Measurements from ENCODE around the gene TMEM125.

Gene TMEM125

DNA sequence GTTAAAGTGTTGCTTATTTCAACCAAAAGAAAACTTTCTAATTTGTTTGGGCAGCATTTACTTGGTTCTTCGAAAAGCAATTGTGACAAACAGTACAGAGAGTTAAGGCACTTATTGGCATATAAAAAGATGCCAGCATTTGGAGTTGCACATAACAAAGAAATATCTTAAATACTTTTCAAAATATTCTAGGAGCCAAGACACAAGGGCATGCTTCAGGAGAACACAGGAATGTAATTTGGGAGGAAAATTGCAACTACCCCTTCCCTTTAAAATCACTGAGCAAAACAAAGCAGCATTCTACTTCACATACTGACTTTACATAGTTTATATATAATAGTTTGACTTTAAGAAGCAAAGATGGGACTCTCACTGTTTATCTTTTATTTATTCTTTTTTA, 26.4 kb downstream of the TMEM125 start:
- no peak for DNase-seq

DNA sequence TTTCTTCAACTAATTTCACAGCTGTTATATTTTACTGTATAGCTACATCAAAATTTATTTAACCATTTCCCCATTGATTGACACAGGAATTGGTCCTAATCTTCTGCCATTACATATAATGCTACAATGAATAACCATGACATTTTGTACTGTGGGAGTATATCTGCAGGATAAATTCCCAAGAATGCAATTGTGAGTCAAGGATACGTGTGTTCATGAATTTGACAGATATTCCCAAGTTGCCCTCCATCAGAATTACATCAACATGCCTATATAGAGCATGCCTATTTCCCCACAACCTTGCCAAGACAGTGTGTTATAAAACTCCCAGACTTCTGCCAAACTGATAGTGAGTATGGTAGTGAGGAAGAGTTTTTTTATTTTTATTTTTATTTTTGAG, 28.3 kb downstream of the TMEM125 start:
- no peak for DNase-seq

DNA sequence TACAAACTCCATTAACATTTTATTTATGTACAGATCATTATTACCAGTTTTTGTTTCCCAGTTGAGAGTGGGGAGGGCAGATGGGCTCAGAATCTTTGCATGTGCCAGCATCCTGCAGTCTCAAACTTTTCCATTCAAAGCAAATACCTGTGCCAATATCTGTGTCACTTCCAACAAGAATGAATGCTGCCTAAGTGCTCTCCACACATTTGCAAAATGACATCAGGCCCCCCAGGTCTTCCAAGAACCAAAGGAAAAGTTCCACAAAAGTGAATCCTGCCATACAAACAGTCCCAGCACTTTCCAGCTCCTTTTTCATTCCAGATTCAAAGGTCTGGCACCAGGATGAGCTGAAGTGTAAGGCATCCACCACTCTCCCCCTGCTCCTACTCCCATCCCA, 29.3 kb downstream of the TMEM125 start:
- no peak for DNase-seq

DNA sequence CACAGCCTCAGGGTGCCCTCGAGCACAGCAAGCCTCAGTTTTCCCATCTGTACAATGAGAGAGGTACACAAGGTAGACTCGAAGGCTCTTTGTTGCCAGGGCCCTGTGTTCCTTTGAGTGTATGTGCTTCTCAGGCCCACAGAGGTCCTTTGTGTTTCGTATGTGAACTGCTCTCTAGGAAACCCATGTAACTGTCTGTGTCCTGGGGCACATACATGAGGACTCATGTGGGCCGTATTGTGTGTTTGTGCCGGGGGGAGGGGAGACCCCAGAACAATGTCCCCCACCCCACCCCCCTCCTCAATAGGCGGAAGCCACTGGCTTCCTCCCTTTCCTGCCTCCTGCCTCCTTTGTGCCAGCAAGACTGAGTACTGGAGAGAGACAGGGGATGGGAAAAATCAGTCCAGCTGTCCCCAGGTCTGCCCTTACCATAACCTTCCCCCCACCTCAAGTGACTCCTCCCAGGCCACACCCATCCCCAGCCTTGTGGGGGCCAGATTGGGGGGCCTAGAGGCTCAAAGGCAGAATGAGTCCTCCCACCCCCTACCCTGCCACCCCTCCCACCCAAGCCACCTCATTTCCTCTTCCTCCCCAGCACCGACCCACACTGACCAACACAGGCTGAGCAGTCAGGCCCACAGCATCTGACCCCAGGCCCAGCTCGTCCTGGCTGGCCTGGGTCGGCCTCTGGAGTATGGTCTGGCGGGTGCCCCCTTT, 30.8 kb downstream of the TMEM125 start, which contains the start of gene TIE1:
Gene TIE1 (plus strand): TSS at position 605 of the 717 bp plus-strand sequence. CDS start 90 bp downstream, at position 695.
- DNase-seq = no peak

DNA sequence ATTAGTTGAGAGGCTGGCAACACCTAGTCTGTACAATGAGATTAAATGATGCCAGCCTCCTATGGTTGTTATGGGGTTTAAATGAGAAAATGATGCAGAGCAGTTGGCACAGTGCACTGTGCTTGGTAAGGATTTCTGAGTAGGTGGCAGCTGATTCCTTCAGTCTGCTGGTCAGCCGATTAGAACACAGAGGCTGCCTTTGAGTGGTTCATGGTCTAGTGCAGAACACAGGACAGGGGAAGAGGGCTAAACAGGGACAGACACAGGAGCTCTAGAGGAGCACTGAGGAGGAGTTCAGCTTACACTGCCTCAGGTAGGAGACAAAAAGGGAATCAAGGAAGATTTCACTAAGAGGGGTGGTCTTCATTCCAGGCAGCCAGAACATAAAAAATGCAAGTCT, 32.4 kb downstream of the TMEM125 start:
- DNase-seq = no peak

DNA sequence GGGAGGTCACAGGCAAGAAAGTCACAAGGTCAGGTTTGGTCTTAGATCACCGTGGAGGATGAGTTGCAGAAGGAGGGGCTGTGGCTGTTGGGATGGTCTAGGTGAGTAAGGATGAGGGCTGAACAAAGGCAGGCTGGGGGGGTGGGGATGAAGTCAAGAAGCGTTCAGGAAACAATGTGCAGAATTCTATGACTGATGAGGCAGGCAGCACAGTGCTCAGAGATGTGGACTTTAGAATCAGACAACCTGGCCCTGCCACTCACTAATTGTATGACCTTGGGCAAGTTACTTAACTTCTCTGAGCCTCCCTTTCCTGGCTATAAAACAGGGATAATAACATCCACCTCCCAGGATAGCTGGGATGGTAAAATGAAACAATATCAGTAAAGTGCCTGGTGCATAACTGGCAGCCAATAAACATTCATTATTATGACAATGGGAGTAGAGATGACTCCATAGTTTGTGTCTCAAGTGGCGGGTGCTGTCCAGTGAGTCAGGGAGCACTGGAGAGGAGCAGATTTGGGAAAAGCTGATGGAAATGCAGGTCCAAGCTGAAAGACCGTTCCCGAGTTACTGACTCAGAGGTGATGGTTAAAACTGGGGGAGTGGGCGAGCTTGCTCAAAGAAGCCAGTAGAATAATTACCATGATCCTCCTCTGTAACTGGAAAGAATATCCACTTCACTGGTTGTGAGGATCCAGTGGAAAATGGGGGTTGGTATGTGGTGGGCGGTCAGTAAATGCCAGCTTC, 33.1 kb downstream of the TMEM125 start:
- DNase-seq = no peak

DNA sequence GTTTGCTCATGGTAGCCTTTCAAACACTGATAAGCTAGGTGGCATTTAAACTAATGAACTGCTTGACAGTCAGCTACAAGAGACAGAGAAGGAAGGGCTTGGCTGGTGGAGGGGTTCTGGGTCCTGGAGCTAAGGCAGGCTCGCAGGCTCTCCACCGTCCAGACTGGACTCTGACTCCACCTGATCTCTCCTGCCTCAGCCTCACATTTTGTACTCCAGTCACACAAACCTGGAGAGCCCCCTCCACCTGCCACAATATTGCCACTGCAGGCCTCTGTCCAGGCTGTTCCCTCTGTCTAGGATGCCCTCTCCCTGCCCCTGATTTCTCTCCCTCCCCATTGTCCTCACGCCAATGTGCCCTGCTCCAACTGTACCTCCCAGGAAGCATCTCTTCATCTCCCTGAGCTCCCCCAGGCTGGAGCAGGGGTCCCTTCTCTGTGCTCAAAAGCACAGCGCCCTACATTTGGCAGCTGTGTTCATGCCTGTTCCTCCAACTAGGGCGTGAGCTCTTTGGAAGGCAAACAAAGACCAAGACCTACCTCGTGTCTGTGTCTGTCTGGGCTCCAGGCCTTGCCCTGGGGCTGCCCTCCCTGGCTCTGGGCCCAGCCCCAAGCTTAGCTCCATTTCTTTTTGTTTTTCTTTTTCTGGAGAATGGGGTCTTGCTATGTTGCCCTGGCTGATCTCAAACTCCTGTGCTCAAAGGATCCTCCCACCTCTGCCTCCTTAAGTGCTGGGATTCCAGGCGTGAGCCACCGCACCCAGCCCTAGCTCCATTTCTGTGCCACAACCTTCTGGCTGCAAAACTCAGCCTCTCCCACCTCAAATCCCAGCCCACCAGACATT, 33.9 kb downstream of the TMEM125 start:
- no peak for DNase-seq

DNA sequence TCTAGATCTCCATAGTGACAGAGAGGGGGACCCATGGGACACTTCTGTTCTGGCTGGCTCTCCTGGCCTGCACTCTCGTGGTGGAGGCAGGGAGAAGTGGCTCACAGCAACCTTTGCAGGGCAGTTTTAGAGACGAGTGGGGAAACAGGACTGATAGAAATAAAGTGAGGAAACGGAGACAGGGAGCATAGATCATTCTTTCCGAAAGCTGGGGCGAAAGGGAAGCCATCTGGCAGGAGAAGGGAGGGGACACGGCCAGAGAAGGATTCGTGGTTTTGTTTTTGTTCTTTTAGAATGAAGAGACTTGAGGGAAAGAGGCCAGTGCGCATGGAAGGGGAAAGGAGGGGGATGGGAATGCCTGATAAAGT, 34.5 kb downstream of the TMEM125 start:
- DNase-seq = no peak

DNA sequence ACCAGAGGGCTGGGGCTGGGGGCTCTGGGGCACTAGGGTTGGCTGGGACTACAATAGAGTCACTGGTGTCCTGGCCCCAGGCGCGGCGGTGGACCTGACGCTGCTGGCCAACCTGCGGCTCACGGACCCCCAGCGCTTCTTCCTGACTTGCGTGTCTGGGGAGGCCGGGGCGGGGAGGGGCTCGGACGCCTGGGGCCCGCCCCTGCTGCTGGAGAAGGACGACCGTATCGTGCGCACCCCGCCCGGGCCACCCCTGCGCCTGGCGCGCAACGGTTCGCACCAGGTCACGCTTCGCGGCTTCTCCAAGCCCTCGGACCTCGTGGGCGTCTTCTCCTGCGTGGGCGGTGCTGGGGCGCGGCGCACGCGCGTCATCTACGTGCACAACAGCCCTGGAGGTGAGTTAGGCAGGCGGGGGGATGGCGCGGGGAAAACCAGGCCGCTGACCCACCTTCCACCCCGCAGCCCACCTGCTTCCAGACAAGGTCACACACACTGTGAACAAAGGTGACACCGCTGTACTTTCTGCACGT, 35.1 kb downstream of the TMEM125 start:
- no peak for DNase-seq

DNA sequence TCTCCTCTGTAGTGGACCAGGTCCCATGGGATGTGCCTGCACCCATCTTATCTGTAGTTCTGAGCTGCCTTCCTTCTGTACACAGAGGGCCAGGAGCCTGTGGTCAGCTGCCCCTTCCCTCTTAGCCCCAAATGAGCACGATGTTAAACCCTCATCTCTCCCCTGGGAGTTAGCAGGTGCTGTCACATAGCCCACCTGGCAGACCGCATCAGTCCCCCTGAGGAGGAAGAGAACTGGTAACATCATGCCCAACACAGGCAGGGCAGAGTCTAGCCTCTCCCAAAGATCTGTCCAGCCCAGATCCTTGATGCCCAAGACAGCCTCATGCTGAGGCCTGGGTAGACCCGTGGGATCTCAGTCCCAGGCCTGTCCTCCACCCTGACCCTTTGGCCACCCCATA, 35.7 kb downstream of the TMEM125 start:
- no peak for DNase-seq

DNA sequence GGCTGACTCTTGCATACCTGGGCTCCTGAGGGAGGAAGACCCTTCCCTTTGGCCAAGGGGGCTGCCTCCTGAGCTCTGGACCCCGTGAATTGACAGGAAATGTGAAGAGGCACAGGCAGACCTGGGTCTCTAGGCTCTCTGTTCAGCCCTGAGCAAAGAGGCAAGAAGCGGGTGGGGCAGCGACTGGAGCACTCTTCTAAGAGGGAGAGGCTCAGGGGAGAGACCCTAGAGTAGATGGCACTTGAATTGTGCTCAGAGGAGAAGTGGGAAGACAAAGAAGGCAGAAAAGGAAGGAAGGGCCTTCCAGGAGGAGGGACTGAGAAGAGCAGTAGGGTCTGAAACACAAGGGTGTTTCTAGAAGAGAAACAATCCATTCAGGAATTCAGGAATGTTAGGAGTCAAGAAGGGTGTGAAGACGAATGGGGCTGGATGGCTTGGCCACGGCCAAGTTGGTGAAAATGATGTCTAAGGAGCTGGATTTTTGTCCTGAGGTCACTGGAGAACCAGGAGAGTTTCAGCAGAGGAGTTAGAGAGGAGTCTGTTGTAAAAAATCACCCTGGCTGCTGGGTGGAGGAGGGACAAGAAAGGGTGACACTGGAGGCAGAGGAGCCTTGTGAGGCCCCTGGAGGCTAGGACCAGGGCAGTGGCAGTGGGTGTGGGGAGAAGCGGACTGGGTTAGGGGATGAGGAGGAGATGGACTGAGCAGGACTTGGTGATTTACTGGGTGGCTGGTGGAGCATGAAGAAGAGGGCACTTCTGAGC, 36.3 kb downstream of the TMEM125 start:
- no peak for DNase-seq

DNA sequence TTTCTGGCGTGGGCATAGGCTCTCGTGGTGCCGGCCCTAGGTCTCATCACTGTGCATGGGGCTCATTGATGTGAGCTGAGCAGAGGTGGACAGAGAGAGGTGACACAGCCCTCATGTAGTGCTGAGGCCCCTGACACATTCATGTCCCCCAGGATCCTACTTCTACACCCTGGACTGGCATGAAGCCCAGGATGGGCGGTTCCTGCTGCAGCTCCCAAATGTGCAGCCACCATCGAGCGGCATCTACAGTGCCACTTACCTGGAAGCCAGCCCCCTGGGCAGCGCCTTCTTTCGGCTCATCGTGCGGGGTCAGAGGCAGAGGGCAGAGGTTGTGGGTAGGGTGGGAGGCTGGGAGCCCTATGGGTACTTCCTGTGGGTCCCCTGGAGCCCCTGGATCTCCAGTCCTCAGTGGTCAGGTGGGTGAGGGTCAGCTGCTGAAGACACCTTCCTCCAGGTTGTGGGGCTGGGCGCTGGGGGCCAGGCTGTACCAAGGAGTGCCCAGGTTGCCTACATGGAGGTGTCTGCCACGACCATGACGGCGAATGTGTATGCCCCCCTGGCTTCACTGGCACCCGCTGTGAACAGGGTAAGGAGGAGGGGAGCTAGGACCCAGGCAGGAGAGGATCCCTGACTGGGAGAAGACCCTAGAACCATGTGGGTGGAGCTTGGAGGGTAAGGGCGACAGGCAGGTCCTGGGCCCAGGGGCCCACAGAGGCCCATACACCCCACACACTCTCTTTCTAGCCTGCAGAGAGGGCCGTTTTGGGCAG, 37.1 kb downstream of the TMEM125 start:
- no peak for DNase-seq

DNA sequence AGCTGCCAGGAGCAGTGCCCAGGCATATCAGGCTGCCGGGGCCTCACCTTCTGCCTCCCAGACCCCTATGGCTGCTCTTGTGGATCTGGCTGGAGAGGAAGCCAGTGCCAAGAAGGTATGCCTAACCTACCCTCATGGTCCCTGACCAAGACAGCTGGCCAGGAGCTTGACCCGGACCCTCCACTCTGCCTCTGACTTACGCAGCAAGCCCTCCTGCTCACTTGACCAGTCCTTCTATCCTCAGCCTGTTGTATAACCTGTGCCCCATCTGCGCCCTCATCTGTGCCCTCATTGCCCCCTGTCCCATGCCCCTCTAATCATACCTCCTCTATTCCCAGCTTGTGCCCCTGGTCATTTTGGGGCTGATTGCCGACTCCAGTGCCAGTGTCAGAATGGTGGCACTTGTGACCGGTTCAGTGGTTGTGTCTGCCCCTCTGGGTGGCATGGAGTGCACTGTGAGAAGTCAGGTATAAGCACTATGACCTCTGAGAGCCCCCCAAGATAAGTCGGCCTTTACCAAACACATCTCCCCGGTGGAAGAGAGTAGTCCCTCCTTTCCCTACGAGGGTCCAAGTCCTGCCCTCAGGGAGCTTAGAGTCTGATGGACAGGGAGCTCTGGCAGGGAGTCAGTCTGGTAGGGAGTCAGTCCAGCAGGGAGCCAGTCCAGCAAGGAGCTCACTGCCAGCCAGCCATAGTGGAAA, 37.8 kb downstream of the TMEM125 start:
- DNase-seq = no peak

DNA sequence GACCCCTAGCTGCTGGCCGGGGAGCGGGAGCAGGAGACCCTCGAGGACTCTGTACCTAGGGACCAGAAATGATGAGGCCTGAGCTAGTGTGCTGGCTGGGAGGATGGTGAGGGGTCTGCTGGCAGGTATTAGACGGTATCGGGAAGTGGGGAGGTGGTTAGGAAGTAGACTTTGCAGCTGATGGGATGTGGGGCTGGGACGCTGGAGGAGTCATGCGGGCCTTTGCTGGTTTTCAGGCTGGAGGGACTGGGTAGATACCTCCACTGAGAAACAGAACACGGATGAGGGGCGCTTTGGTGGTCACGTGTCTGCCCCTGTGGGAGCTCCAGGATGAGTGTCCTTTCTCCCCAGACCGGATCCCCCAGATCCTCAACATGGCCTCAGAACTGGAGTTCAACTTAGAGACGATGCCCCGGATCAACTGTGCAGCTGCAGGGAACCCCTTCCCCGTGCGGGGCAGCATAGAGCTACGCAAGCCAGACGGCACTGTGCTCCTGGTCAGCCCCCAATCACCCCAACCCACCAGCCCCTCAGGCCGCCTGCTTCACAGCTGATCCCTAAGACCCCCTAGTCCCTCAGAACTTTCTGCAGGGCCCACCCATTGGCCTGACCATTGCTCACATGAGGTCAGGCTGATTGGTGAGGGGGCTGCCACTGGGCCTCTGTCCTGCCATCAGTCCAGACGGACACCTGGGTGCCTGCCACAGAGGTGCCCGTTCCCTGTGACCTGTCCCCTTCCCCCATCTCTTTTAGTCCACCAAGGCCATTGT, 39.0 kb downstream of the TMEM125 start:
- DNase-seq = no peak

DNA sequence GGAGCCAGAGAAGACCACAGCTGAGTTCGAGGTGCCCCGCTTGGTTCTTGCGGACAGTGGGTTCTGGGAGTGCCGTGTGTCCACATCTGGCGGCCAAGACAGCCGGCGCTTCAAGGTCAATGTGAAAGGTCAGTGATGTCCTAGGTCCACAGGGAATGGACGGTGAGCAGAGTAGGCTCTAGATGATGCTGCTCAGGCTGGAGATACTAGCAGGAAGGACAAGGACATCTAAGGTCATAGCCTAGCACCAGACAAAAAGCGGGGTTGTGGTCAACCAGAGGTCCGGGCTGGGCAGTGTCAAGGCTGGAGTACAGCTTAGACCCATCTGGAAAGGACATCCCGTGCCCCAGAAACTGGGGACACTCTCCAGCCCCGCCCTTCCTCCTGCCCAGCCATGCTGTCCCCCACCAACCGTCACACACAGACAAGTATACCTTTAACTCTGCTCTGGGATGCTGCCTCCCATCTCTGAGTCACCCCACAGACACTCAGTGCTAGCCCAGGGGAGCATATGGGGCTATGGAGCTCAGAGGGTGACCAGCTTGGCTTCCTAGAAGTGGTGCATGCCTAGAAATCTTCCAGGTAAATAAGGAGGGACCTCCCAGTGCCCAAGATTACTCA, 39.7 kb downstream of the TMEM125 start:
- no peak for DNase-seq

DNA sequence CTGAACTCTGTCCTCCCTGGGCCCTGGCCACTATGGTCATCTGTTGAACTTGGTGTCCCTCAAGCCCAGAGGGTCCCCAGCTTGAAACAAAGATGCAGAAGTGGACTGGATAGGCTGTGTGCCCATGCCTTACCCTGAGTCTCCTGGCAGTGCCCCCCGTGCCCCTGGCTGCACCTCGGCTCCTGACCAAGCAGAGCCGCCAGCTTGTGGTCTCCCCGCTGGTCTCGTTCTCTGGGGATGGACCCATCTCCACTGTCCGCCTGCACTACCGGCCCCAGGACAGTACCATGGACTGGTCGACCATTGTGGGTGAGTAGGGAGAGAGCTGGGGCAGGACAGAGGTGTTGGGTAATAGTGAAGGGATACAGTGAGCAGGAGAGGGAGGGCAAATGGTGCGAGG, 41.7 kb downstream of the TMEM125 start:
- DNase-seq = no peak

DNA sequence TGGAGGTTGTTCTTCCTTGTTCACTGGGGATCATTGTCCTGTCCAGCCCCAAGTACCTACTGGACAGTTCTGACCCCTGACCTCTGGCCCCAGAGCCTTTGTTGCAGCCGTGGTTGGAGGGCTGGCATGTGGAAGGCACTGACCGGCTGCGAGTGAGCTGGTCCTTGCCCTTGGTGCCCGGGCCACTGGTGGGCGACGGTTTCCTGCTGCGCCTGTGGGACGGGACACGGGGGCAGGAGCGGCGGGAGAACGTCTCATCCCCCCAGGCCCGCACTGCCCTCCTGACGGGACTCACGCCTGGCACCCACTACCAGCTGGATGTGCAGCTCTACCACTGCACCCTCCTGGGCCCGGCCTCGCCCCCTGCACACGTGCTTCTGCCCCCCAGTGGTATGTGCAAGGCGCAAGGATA, 42.4 kb downstream of the TMEM125 start:
- DNase-seq = no peak

DNA sequence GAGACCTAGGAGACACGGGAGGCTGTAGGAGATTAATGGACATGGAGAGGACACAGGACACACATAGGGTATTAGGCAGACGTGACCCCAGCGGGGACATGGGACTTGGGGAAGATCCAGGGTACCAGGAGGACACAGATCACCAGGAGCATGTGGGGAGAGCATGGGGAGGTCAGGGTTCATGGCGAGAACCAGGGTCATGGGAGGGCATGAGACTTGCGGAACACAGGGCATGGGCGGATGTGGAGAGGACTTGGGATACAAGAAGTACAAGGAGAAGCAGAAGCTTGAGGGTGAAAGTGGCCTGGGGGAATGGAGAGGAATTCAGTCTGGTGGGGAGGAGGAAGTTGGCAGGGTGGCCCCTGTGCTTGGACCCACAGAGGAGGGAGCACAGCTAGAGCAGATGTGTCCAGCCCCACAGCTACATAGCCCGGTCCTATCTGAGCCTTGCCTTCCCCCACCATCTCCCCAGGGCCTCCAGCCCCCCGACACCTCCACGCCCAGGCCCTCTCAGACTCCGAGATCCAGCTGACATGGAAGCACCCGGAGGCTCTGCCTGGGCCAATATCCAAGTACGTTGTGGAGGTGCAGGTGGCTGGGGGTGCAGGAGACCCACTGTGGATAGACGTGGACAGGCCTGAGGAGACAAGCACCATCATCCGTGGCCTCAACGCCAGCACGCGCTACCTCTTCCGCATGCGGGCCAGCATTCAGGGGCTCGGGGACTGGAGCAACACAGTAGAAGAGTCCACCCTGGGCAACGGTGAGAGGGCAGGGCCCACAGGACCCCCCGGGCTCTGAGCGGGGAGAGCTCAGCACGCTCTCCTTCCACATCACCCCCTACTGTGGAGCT, 43.1 kb downstream of the TMEM125 start:
- DNase-seq = no peak

DNA sequence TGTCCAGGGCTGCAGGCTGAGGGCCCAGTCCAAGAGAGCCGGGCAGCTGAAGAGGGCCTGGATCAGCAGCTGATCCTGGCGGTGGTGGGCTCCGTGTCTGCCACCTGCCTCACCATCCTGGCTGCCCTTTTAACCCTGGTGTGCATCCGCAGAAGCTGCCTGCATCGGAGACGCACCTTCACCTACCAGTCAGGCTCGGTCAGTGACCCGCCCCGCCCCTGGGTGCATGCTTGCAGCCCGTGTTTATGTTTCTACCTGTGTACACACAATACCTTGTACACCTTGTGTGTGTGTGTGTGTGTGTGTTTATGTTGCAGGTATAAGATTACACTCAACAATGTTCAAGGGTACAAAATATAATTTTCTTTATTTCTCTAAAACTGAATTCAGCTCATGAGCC, 44.0 kb downstream of the TMEM125 start:
- no peak for DNase-seq

Data from NCI-H2227 treated with DMSO at 0.1 percent for 48 hours (cell line).